ENCODE results near the gene BANP. TPM values are rescaled to one million over a fixed set of nuclear protein-coding genes. Genes with fewer than 3 reads are reported as not detected.

BANP gene
- total and polyA plus RNA-seq, 2 experiments from 2014 or later: 22.8 to 23.8 TPM

DNA sequence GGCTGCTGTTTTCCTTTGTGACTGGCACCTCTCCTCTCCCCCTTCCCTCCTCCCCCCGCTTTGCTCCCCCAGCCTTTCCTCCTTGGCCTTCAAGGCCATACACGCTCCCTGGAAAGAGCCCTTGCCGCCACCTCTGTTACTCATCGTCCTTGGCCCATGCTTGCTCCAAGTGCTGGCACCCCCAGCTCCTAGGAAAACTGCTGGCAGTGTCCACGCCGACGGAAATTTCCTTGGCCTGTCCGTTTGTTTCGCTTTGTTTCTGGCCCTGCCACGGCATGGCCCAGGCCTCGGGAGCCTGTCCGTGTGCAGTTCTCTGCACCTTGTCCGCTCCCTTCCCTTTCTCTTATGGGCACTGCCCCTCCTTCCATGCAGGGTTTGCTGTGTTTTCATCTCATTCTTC is 32.9 kb upstream of the BANP start:
- H3K36me3 ChIP-seq (replicated peaks; ENCODE audit: insufficient read depth, low read depth): no peaks in the 10 kb centered on the region
- H3K4me3 ChIP-seq: no peak overlapping the region
- 89% methylated on average over 11 of the region's 13 CpGs for WGBS (ENCODE audit: low lambda C conversion rate, missing lambda C conversion rate)
- H3K9me2 ChIP-seq (replicated peaks; ENCODE audit: insufficient read depth): no peaks in the 10 kb centered on the region
- no peaks in the 10 kb centered on the region for H4K20me1 ChIP-seq (ENCODE audit: insufficient read depth, poor library complexity, severe bottlenecking)
- no peaks in the 10 kb centered on the region for H3K9me3 ChIP-seq (ENCODE audit: low read depth)
- no peak for DNase-seq (ENCODE audit: low spot score)
- H3K27me3 ChIP-seq: no peaks in the 10 kb centered on the region
- H3K4me1 ChIP-seq (ENCODE audit: insufficient read depth): no peaks in the 10 kb centered on the region
- H3K79me2 ChIP-seq: no peaks in the 10 kb centered on the region
- H2AFZ ChIP-seq: no peak overlapping the region
- H3K27ac ChIP-seq: no peak overlapping the region
- no peak overlapping the region for H3K4me2 ChIP-seq
- TF ChIP-seq EZH2 (IDR thresholded peaks at IDR 0.05; ENCODE audit: borderline replicate concordance) (no peak), EZH2phosphoT487 (IDR thresholded peaks at IDR 0.05; ENCODE audit: low read depth, severe bottlenecking, unreplicated experiment) (no peak)
- TF ChIP-seq, protein P1, sequence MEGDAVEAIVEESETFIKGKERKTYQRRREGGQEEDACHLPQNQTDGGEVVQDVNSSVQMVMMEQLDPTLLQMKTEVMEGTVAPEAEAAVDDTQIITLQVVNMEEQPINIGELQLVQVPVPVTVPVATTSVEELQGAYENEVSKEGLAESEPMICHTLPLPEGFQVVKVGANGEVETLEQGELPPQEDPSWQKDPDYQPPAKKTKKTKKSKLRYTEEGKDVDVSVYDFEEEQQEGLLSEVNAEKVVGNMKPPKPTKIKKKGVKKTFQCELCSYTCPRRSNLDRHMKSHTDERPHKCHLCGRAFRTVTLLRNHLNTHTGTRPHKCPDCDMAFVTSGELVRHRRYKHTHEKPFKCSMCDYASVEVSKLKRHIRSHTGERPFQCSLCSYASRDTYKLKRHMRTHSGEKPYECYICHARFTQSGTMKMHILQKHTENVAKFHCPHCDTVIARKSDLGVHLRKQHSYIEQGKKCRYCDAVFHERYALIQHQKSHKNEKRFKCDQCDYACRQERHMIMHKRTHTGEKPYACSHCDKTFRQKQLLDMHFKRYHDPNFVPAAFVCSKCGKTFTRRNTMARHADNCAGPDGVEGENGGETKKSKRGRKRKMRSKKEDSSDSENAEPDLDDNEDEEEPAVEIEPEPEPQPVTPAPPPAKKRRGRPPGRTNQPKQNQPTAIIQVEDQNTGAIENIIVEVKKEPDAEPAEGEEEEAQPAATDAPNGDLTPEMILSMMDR (IDR thresholded peaks at IDR 0.05; ENCODE audit: poor library complexity): no peak

DNA sequence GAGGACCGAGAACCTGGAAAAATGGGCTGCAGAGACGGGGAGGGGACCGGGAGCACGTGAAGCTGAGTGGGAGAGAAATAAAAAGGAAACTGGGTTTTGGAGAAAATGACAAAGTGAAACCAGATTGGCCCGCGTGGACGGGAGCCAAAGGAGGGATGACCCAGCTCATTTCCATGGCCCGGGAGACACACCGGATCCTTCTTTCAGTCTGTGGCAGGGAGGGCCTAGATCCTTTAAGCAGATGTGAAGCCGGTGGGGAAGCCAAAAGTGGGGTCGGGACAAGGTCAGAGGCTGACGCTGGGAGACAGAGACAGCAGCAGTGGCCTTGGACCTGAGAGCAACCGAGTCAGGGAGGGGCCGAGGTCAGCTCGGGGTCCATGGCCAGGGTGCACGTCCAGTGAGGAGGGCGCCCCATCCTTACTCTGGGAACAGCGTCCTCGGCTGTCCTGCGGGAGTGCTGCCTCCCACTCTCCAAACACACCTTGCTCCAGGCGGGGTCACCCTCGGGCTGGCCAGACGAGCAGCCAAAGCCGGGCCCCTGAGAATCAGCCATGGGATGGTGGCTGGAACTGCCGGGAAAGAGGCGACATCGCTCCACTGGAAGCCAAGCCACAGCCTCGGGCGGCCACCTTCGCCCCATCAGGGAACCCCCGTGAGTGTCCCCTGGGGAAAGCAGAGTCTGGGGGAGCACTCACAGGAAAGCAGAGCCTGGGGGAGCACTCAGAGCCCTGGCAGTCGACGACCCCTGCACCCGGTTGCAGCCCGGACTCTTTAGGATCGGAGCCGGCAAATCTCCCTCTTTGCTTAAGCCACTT is 32.2 kb upstream of the BANP start:
- Histone ChIP-seq H3K4me1 (ENCODE audit: insufficient read depth) (no peaks in the 10 kb centered on the region), H2AFZ (no peak overlapping the region), H3K36me3 (replicated peaks; ENCODE audit: insufficient read depth, low read depth) (no peaks in the 10 kb centered on the region), H4K20me1 (ENCODE audit: insufficient read depth, poor library complexity, severe bottlenecking) (no peaks in the 10 kb centered on the region), H3K9me3 (ENCODE audit: low read depth) (no peaks in the 10 kb centered on the region), H3K79me2 (no peaks in the 10 kb centered on the region), H3K4me2 (no peak overlapping the region), H3K4me3 (no peak overlapping the region), H3K27ac (no peak overlapping the region), H3K27me3 (no peaks in the 10 kb centered on the region), H3K9me2 (replicated peaks; ENCODE audit: insufficient read depth) (no peaks in the 10 kb centered on the region)
- TF ChIP-seq EZH2 (IDR thresholded peaks at IDR 0.05; ENCODE audit: borderline replicate concordance): no peak
- no peak for TF ChIP-seq EZH2phosphoT487 (IDR thresholded peaks at IDR 0.05; ENCODE audit: low read depth, severe bottlenecking, unreplicated experiment)
- TF ChIP-seq, protein P1 (IDR thresholded peaks at IDR 0.05; ENCODE audit: poor library complexity): no peak
- no peak for DNase-seq (ENCODE audit: low spot score)
- WGBS (ENCODE audit: low lambda C conversion rate, missing lambda C conversion rate): 87% methylated on average over 37 of the region's 37 CpGs

DNA sequence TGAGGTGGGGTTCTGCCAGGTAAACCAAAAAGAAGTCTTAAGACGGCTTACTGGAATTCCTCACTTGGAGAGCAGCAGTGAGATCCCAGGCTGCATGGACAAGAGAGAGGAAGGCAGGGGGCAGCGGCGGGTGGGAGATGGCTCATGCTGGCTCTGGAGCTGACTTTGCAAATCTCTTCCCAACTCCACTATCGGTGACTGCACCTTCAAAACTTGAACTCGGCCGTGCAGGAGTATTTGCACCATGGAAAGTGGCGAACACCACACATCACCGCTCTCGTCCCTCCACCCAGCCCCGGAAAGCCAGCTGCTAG is 31.6 kb upstream of the BANP start:
- H3K4me1 ChIP-seq (ENCODE audit: insufficient read depth): no peaks in the 10 kb centered on the region
- H3K4me3 ChIP-seq: no peak overlapping the region
- H3K9me2 ChIP-seq (replicated peaks; ENCODE audit: insufficient read depth): no peaks in the 10 kb centered on the region
- no peak overlapping the region for H3K4me2 ChIP-seq
- no peaks in the 10 kb centered on the region for H4K20me1 ChIP-seq (ENCODE audit: insufficient read depth, poor library complexity, severe bottlenecking)
- no peaks in the 10 kb centered on the region for H3K36me3 ChIP-seq (replicated peaks; ENCODE audit: insufficient read depth, low read depth)
- H2AFZ ChIP-seq: no peak overlapping the region
- WGBS (ENCODE audit: low lambda C conversion rate, missing lambda C conversion rate): 78% methylated on average over 9 of the region's 10 CpGs
- no peaks in the 10 kb centered on the region for H3K79me2 ChIP-seq
- TF ChIP-seq, protein P1 (IDR thresholded peaks at IDR 0.05; ENCODE audit: poor library complexity): no peak
- no peak for TF ChIP-seq EZH2phosphoT487 (IDR thresholded peaks at IDR 0.05; ENCODE audit: low read depth, severe bottlenecking, unreplicated experiment)
- no peak for TF ChIP-seq EZH2 (IDR thresholded peaks at IDR 0.05; ENCODE audit: borderline replicate concordance)
- H3K27ac ChIP-seq: no peak overlapping the region
- H3K9me3 ChIP-seq (ENCODE audit: low read depth): no peaks in the 10 kb centered on the region
- H3K27me3 ChIP-seq: no peaks in the 10 kb centered on the region
- no peak for DNase-seq (ENCODE audit: low spot score)
